A549 treated with AZD9567 at 1 μM for 4 hours (cell line): Measurements from ENCODE around the gene LCE1D. TPM values are rescaled to one million over a fixed set of nuclear protein-coding genes. Genes with fewer than 3 reads are reported as not detected.

Experiments used
- total RNA-seq: library from RNA; stranded (reverse); fragments of 200-300 nt; extraction: Qiagen RNA extraction; gene quantifications from 5 replicates; pipeline ENCODE4 v1.2.3, GENCODE V29; 2022; ENCODE audit not compliant: insufficient read depth

The LCE1D gene
- not detected in 5 replicates for total RNA-seq

GRCh38 chr1:152796421-152796820, at the start of gene LCE1D:
Gene LCE1D (plus strand): TSS chr1:152796721. CDS start chr1:152797795, 1,074 bp downstream.

GRCh38 chr1:152757747-152758146, 38.8 kb upstream of the LCE1D start, which contains the start of gene KPRP:
Gene KPRP (plus strand): TSS chr1:152758025. CDS start chr1:152759589, 1,564 bp downstream.

DNA sequence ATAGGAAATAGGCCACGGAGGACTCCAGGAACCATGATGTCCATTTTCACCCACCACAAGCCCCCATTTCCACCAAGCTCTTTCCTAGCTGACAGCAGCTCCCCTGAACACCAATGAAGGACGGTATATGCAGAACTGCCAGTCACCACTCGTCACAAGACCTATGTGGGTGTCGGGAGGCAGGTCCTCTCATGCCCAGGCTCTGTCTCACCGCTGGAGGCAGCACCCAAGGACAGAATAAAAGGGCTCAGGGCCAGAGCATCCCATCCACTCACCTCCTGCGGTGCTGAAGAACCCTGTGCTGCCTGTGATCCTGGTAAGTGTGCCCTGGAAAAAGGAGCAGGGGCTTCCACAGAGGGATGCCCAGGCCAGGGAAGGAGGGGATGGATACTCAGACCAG, 21.6 kb upstream of the LCE1D start, which contains the start of gene LCE1F:
Gene LCE1F (plus strand): TSS at position 266 of the 400 bp plus-strand sequence. CDS start 1,232 bp downstream, outside the sequence.

DNA sequence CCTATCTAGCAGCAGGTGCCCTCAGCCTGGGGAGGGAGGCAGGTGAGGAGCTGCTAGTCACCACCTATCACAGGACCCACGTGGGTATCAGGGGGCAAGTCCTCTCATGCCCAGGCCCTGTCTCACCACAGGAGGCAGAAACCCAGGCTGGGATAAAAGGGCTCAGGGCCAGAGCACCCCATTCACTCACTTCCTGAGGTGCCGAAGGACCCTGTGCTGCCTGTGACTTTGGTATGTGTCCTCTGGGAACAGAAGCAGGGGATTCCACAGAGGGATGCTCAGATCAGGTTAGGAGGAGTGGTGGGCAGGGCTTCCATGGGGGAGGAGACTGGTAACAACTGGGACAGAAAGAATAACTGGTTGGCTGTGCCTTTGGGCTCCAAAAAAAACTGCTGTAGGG, 10.4 kb upstream of the LCE1D start, which contains the start of gene LCE1E:
Gene LCE1E (plus strand): TSS at position 181 of the 400 bp plus-strand sequence. CDS start 1,043 bp downstream, outside the sequence.

GRCh38 chr1:152806576-152806975, 10.1 kb downstream of the LCE1D start, which contains the start of gene LCE1C:
Gene LCE1C (minus strand): TSS chr1:152806651. CDS start chr1:152805478, 1,173 bp downstream.

GRCh38 chr1:152811671-152812070, 15.2 kb downstream of the LCE1D start, which contains the start of gene LCE1B:
Gene LCE1B (plus strand): TSS chr1:152811971. CDS start chr1:152812447, 476 bp downstream.

GRCh38 chr1:152827173-152827572, 30.7 kb downstream of the LCE1D start, which contains the start of gene LCE1A:
Gene LCE1A (plus strand): TSS chr1:152827473. CDS start chr1:152827473, 0 bp downstream.

GRCh38 chr1:152842556-152842955, 46.0 kb downstream of the LCE1D start, which contains the start of gene LCE6A:
Gene LCE6A (plus strand): TSS chr1:152842856. CDS start chr1:152843521, 665 bp downstream.

Other genes starting within 250 kb of the LCE1D start
- 0.15 TPM in 1 of 5 replicates, not detected in the others for gene LCE3E, start 229.9 kb upstream of the LCE1D start, total RNA-seq
- gene LCE3D, start 216.2 kb upstream of the LCE1D start, total RNA-seq: 1.2 to 1.8 TPM (median 1.4 TPM) in 4 of 5 replicates, not detected in the other
- not detected in 5 replicates for gene LCE3C, start 196.5 kb upstream of the LCE1D start, total RNA-seq
- gene LCE3B, start 182.9 kb upstream of the LCE1D start, total RNA-seq: not detected in 5 replicates
- gene LCE3A, start 173.6 kb upstream of the LCE1D start, total RNA-seq: not detected in 5 replicates
- not detected in 5 replicates for gene LCE2D, start 133.3 kb upstream of the LCE1D start, total RNA-seq
- gene LCE2C, start 121.4 kb upstream of the LCE1D start, total RNA-seq: not detected in 5 replicates
- not detected in 5 replicates for gene LCE2B, start 110.6 kb upstream of the LCE1D start, total RNA-seq
- not detected in 5 replicates for gene LCE2A, start 98.4 kb upstream of the LCE1D start, total RNA-seq
- gene LCE4A, start 88.6 kb upstream of the LCE1D start, total RNA-seq: not detected in 5 replicates
- gene KPRP, start 38.7 kb upstream of the LCE1D start, total RNA-seq: not detected in 5 replicates
- gene LCE1F, start 21.6 kb upstream of the LCE1D start, total RNA-seq: not detected in 5 replicates
- gene LCE1E, start 10.5 kb upstream of the LCE1D start, total RNA-seq: 0.07 TPM in 1 of 5 replicates, not detected in the others
- not detected in 5 replicates for gene LCE1C, start 9.9 kb downstream of the LCE1D start, total RNA-seq
- 0.09 TPM in 1 of 5 replicates, not detected in the others for gene LCE1B, start 15.2 kb downstream of the LCE1D start, total RNA-seq
- gene LCE1A, start 30.8 kb downstream of the LCE1D start, total RNA-seq: not detected in 5 replicates
- not detected in 5 replicates for gene LCE6A, start 46.1 kb downstream of the LCE1D start, total RNA-seq
- not detected in 5 replicates for gene LCE7A, start 63.3 kb downstream of the LCE1D start, total RNA-seq
- not detected in 5 replicates for gene SMCP, start 81.6 kb downstream of the LCE1D start, total RNA-seq
- gene IVL, start 111.8 kb downstream of the LCE1D start, total RNA-seq: 0.05 to 0.09 TPM (median 0.08 TPM) in 4 of 5 replicates, not detected in the other
- not detected in 5 replicates for gene SPRR5, start 150.5 kb downstream of the LCE1D start, total RNA-seq
- not detected in 5 replicates for gene SPRR4, start 173.9 kb downstream of the LCE1D start, total RNA-seq
- gene SPRR1A, start 187.4 kb downstream of the LCE1D start, total RNA-seq: not detected in 5 replicates
- gene SPRR3, start 205.0 kb downstream of the LCE1D start, total RNA-seq: not detected in 5 replicates
- gene SPRR1B, start 234.5 kb downstream of the LCE1D start, total RNA-seq: not detected in 5 replicates
- gene SPRR2D, start 244.4 kb downstream of the LCE1D start, total RNA-seq: not detected in 5 replicates